GM12891 (cell line): ENCODE measurements around the gene PCDHB12.

Experiments used
- PAX5 ChIP-seq: IDR thresholded peaks from 2 replicates; pipeline ENCODE4 v1.6.1; 2011; ENCODE audit warnings: low read length, moderate library complexity, mild to moderate bottlenecking; ENCODE audit not compliant: insufficient read depth, severe bottlenecking
- POLR2A ChIP-seq: IDR thresholded peaks from 2 replicates; pipeline ENCODE4 v1.6.1; 2011; ENCODE audit warnings: low read depth, low read length, control low read depth
- POLR2AphosphoS5 ChIP-seq: IDR thresholded peaks from 2 replicates; pipeline ENCODE4 v1.6.1; 2011; ENCODE audit warnings: low read depth, low read length, control low read depth
- POU2F2 ChIP-seq: IDR thresholded peaks from 2 replicates; pipeline ENCODE4 v1.6.1; 2011; ENCODE audit warnings: low read depth, mild to moderate bottlenecking, control low read depth, low read length, moderate library complexity
- SPI1 ChIP-seq: IDR thresholded peaks from 2 replicates; pipeline ENCODE4 v1.6.1; 2011; ENCODE audit warnings: low read depth, low read length, control low read depth
- TAF1 ChIP-seq: IDR thresholded peaks from 2 replicates; pipeline ENCODE4 v1.6.1; 2011; ENCODE audit warnings: low read depth, low read length, control low read depth

DNA sequence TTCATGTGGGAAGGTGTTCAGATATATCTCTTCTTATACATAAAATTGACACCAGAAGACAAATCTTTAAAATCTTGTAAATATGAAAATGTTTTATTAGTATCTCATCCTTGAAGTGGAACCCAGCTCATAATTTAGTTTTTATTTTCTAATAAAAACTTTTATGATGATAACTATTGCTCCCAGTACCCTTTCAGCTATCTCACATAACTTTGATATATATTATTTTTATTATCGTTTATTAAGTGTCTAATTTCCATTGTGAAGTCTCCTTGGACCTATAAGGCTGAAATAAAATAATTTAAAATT lies 52.7 kb downstream of the PCDHB12 start:
- TF ChIP-seq POLR2A (no peak), PAX5 (no peak), TAF1 (no peak), SPI1 (no peak), POLR2AphosphoS5 (no peak), POU2F2 (no peak)
